ENCODE measurements around the gene CD55. TPM values are rescaled to one million over a fixed set of nuclear protein-coding genes. Genes with fewer than 3 reads are reported as not detected.

CD55 gene
- polyA plus RNA-seq, 1 donor from 2014 or later, result 1.4 TPM

DNA sequence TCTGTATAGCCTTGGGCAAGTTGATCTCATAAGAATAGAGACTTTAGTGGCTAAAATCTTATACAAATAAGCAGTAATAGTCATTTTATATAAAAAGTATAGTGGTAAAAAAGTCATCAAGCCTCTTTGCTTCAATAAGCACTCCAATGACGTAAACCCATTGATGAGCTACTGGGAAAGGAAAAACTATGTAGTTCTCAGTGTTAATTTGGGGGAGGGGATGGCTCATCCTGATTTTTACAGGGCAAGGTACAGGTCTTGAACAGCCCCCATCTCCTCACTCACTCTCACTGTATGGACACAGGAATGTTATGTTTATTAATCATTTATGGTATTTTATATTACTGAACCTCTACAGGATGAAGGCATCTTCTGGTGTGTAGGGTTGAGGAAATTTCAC is 38.1 kb upstream of the CD55 start:
- Histone ChIP-seq H3F3A (ENCODE audit: insufficient read depth, low read length, poor library complexity, severe bottlenecking) (no peaks in the 10 kb centered on the region), H3K9ac (ENCODE audit: low read length) (no peak overlapping the region), H3K27me3 (ENCODE audit: insufficient read depth, low read depth, low read length) (no peaks in the 10 kb centered on the region), H3K36me3 (ENCODE audit: insufficient read depth, low read length) (no peaks in the 10 kb centered on the region), H3K9me2 (ENCODE audit: insufficient read depth, low read length) (no peaks in the 10 kb centered on the region), H4K20me1 (ENCODE audit: insufficient read depth) (no peaks in the 10 kb centered on the region), H3K27ac (ENCODE audit: low read length) (no peak overlapping the region), H3K79me2 (replicated peaks; ENCODE audit: insufficient read depth, low read length) (no peaks in the 10 kb centered on the region), H3K4me3 (ENCODE audit: low read length) (no peak overlapping the region), H3K9me3 (ENCODE audit: low read length) (no peaks in the 10 kb centered on the region), H3K4me2 (ENCODE audit: low read length) (no peak overlapping the region), H2AFZ (ENCODE audit: low read depth, low read length) (no peak overlapping the region)
- TF ChIP-seq RAD21 (conservative IDR thresholded peaks at IDR 0.05) (no peak), EP300 (conservative IDR thresholded peaks at IDR 0.05; ENCODE audit: poor library complexity, severe bottlenecking) (no peak), POLR2AphosphoS5 (IDR thresholded peaks at IDR 0.05) (no peak), TAF1 (IDR thresholded peaks at IDR 0.05; ENCODE audit: low read depth) (no peak), MXI1 (conservative IDR thresholded peaks at IDR 0.05; ENCODE audit: poor library complexity, severe bottlenecking) (no peak), SMC3 (conservative IDR thresholded peaks at IDR 0.05; ENCODE audit: poor library complexity) (no peak), EZH2 (IDR thresholded peaks at IDR 0.05; ENCODE audit: borderline replicate concordance, insufficient read depth, low read length, poor library complexity, severe bottlenecking) (no peak)
- TF ChIP-seq, protein P1, sequence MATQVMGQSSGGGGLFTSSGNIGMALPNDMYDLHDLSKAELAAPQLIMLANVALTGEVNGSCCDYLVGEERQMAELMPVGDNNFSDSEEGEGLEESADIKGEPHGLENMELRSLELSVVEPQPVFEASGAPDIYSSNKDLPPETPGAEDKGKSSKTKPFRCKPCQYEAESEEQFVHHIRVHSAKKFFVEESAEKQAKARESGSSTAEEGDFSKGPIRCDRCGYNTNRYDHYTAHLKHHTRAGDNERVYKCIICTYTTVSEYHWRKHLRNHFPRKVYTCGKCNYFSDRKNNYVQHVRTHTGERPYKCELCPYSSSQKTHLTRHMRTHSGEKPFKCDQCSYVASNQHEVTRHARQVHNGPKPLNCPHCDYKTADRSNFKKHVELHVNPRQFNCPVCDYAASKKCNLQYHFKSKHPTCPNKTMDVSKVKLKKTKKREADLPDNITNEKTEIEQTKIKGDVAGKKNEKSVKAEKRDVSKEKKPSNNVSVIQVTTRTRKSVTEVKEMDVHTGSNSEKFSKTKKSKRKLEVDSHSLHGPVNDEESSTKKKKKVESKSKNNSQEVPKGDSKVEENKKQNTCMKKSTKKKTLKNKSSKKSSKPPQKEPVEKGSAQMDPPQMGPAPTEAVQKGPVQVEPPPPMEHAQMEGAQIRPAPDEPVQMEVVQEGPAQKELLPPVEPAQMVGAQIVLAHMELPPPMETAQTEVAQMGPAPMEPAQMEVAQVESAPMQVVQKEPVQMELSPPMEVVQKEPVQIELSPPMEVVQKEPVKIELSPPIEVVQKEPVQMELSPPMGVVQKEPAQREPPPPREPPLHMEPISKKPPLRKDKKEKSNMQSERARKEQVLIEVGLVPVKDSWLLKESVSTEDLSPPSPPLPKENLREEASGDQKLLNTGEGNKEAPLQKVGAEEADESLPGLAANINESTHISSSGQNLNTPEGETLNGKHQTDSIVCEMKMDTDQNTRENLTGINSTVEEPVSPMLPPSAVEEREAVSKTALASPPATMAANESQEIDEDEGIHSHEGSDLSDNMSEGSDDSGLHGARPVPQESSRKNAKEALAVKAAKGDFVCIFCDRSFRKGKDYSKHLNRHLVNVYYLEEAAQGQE (IDR thresholded peaks at IDR 0.05; ENCODE audit: borderline replicate concordance), result no peak
- TF ChIP-seq, protein P2, sequence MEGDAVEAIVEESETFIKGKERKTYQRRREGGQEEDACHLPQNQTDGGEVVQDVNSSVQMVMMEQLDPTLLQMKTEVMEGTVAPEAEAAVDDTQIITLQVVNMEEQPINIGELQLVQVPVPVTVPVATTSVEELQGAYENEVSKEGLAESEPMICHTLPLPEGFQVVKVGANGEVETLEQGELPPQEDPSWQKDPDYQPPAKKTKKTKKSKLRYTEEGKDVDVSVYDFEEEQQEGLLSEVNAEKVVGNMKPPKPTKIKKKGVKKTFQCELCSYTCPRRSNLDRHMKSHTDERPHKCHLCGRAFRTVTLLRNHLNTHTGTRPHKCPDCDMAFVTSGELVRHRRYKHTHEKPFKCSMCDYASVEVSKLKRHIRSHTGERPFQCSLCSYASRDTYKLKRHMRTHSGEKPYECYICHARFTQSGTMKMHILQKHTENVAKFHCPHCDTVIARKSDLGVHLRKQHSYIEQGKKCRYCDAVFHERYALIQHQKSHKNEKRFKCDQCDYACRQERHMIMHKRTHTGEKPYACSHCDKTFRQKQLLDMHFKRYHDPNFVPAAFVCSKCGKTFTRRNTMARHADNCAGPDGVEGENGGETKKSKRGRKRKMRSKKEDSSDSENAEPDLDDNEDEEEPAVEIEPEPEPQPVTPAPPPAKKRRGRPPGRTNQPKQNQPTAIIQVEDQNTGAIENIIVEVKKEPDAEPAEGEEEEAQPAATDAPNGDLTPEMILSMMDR (IDR thresholded peaks at IDR 0.05; ENCODE audit: poor library complexity, severe bottlenecking), result no peak

DNA sequence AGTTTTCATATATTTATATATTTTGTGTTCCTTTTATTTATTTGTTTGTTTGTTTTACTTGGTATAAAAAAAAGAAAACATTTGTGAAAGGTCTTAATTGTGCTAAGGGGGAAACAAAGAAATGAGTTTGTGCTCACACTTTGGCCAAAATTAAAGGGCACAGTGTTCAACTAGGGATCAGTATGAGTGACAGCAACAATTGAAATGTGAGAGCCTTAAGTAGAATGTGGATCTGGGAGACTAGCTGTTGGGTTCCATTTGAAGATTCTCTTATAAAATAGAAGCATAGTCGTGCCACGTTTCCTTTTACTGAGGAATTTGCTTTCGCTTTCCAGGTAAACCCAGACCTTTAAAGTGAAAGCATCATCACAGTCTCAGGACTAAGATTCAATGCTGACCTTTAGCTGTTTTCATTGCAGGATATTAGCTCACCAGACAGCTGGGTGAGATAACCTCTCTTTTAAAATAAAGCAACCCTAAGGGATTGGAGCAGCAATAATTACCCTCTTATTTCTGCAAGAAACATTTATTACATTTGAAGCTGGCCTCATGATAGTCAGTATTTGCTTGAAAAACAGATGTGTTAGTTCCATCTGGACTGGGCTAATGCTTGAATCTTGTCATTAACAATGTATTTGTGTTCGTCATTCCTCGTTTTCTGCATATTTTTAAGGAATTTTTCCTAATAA is 37.1 kb upstream of the CD55 start:
- Histone ChIP-seq H3K9ac (ENCODE audit: low read length) (no peak overlapping the region), H3K36me3 (ENCODE audit: insufficient read depth, low read length) (no peaks in the 10 kb centered on the region), H3K9me3 (ENCODE audit: low read length) (no peaks in the 10 kb centered on the region), H3K4me2 (ENCODE audit: low read length) (no peak overlapping the region), H3K27me3 (ENCODE audit: insufficient read depth, low read depth, low read length) (no peaks in the 10 kb centered on the region), H4K20me1 (ENCODE audit: insufficient read depth) (no peaks in the 10 kb centered on the region), H3K9me2 (ENCODE audit: insufficient read depth, low read length) (no peaks in the 10 kb centered on the region), H3F3A (ENCODE audit: insufficient read depth, low read length, poor library complexity, severe bottlenecking) (no peaks in the 10 kb centered on the region), H3K27ac (ENCODE audit: low read length) (no peak overlapping the region), H2AFZ (ENCODE audit: low read depth, low read length) (no peak overlapping the region), H3K79me2 (replicated peaks; ENCODE audit: insufficient read depth, low read length) (no peaks in the 10 kb centered on the region), H3K4me3 (ENCODE audit: low read length) (no peak overlapping the region)
- TF ChIP-seq, protein P1 (IDR thresholded peaks at IDR 0.05; ENCODE audit: borderline replicate concordance), result no peak
- TF ChIP-seq EZH2 (IDR thresholded peaks at IDR 0.05; ENCODE audit: borderline replicate concordance, insufficient read depth, low read length, poor library complexity, severe bottlenecking) (no peak), RAD21 (conservative IDR thresholded peaks at IDR 0.05) (no peak), SMC3 (conservative IDR thresholded peaks at IDR 0.05; ENCODE audit: poor library complexity) (no peak), TAF1 (IDR thresholded peaks at IDR 0.05; ENCODE audit: low read depth) (no peak), EP300 (conservative IDR thresholded peaks at IDR 0.05; ENCODE audit: poor library complexity, severe bottlenecking) (no peak), POLR2AphosphoS5 (IDR thresholded peaks at IDR 0.05) (no peak), MXI1 (conservative IDR thresholded peaks at IDR 0.05; ENCODE audit: poor library complexity, severe bottlenecking) (no peak)
- TF ChIP-seq, protein P2 (IDR thresholded peaks at IDR 0.05; ENCODE audit: poor library complexity, severe bottlenecking), result no peak

All from neural cell (in vitro differentiated cells).